Activated CD8-positive, alpha-beta memory T cell treated with anti-CD3 and anti-CD28 coated beads for 24 hours (primary cell): ENCODE measurements around the gene LIG4.
A peak's percentile ranks its signal among the peaks of the same experiment; 100 is the strongest.
"Not testable (repeated sequence)": the region's sequence is repeated elsewhere in the genome, so short reads cannot be mapped to it uniquely, and the experiment has no call there.

Experiments used
- DNase-seq: peaks from one replicate; pipeline ENCODE4 v3.0.0-alpha.2; 2020

Gene LIG4

GRCh38 chr13:108215436-108215835, at the start of gene LIG4:
LIG4 (minus strand) TSS chr13:108215536; CDS start chr13:108211268, 4,268 bp downstream.
- DNase-seq: peak; percentile 92

- no peak for DNase-seq
These were observed 48.5 kb upstream of the LIG4 start for GRCh38 chr13:108263621-108264355.

GRCh38 chr13:108257248-108257647, 41.9 kb upstream of the LIG4 start:
- DNase-seq: no peak

- no peak for DNase-seq
These were observed 33.8 kb upstream of the LIG4 start for GRCh38 chr13:108249150-108249549.

GRCh38 chr13:108230377-108230776, 15.0 kb upstream of the LIG4 start:
- no peak for DNase-seq

- no peak for DNase-seq
These were observed 12.4 kb upstream of the LIG4 start for GRCh38 chr13:108227651-108228272.

GRCh38 chr13:108226184-108226583, 10.8 kb upstream of the LIG4 start:
- DNase-seq: no peak

GRCh38 chr13:108225440-108225839, 10.1 kb upstream of the LIG4 start:
- no peak for DNase-seq

- no peak for DNase-seq
These were observed 8.6 kb upstream of the LIG4 start for GRCh38 chr13:108223687-108224503.

- DNase-seq: no peak
These were observed 4.7 kb upstream of the LIG4 start for GRCh38 chr13:108220041-108220440.

GRCh38 chr13:108218044-108218974, 3.0 kb upstream of the LIG4 start, which contains the start of gene ABHD13:
ABHD13 (plus strand) TSS chr13:108218392; CDS start chr13:108229219, 10,827 bp downstream.
- DNase-seq: peak; percentile 97

- not testable (repeated sequence) for DNase-seq
These were observed 2.1 kb upstream of the LIG4 start for GRCh38 chr13:108217307-108218043.

GRCh38 chr13:108214441-108215271, 680 bp downstream of the LIG4 start:
- no peak for DNase-seq

GRCh38 chr13:108213946-108214345, 1.4 kb downstream of the LIG4 start:
- DNase-seq: no peak

GRCh38 chr13:108212886-108213285, 2.5 kb downstream of the LIG4 start:
- no peak for DNase-seq

GRCh38 chr13:108210551-108210950, 4.8 kb downstream of the LIG4 start:
- DNase-seq: no peak

- no peak for DNase-seq
These were observed 14.4 kb downstream of the LIG4 start for GRCh38 chr13:108200781-108201398.

- no peak for DNase-seq
These were observed 19.5 kb downstream of the LIG4 start for GRCh38 chr13:108195861-108196260.

- no peak for DNase-seq
These were observed 20.2 kb downstream of the LIG4 start for GRCh38 chr13:108195146-108195545.

- no peak for DNase-seq
These were observed 20.9 kb downstream of the LIG4 start for GRCh38 chr13:108194435-108194936.
